GM20000 (cell line): ENCODE data around the gene PLCD3.

ENCODE experiments used
- DNase-seq: peaks from one replicate; pipeline ENCODE4 v3.0.0; 2012; ENCODE audit warnings: low spot score
- TF ChIP-seq, protein P1 (sequence below): IDR thresholded peaks from 2 replicates; pipeline ENCODE4 v1.5.1; 2012; ENCODE audit warnings: mild to moderate bottlenecking, control low read depth; ENCODE audit errors: extremely low read depth, missing control alignments

The PLCD3 gene

DNA sequence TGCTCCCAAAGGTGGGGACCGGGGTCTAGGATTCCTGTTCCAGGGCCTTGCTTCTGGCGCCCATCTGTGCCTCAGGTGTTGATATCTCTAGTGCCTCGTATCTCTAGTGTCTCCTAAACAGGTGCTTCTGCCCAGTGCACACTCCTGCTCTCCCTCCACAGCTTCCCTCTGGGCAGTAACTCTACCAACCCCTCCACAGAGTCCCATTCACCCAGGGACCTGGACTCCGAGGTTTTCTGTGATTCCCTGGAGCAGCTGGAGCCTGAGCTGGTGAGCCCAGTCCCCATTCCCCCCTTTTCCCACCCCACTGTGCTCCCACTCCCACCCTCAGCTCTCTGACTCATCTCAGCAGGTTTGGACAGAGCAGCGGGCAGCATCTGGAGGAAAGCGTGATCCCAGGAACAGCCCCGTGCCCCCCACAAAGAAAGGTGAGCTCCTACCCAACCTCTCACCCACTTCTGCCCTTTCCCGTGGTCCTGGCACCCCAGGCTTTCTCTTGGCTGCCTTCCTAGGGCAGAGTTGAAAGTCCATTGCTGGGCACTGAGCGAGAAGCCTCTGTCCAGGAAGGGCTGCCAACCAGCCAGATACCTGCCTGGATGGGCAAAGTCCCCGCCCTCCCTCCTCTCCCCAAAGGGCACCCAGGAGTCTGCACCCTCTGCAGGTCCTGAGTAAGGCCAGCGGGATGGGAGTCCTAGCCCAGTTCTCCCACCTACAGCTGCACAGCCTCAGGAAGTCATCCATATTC, 5.4 kb upstream of the PLCD3 start:
- TF ChIP-seq, protein P1, sequence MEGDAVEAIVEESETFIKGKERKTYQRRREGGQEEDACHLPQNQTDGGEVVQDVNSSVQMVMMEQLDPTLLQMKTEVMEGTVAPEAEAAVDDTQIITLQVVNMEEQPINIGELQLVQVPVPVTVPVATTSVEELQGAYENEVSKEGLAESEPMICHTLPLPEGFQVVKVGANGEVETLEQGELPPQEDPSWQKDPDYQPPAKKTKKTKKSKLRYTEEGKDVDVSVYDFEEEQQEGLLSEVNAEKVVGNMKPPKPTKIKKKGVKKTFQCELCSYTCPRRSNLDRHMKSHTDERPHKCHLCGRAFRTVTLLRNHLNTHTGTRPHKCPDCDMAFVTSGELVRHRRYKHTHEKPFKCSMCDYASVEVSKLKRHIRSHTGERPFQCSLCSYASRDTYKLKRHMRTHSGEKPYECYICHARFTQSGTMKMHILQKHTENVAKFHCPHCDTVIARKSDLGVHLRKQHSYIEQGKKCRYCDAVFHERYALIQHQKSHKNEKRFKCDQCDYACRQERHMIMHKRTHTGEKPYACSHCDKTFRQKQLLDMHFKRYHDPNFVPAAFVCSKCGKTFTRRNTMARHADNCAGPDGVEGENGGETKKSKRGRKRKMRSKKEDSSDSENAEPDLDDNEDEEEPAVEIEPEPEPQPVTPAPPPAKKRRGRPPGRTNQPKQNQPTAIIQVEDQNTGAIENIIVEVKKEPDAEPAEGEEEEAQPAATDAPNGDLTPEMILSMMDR = no peak

GRCh38 chr17:45136846-45137560, 4.7 kb upstream of the PLCD3 start:
- no peak for DNase-seq

More for the DNA sequence above, 5.4 kb upstream of the PLCD3 start:
- DNase-seq = no peak

DNA sequence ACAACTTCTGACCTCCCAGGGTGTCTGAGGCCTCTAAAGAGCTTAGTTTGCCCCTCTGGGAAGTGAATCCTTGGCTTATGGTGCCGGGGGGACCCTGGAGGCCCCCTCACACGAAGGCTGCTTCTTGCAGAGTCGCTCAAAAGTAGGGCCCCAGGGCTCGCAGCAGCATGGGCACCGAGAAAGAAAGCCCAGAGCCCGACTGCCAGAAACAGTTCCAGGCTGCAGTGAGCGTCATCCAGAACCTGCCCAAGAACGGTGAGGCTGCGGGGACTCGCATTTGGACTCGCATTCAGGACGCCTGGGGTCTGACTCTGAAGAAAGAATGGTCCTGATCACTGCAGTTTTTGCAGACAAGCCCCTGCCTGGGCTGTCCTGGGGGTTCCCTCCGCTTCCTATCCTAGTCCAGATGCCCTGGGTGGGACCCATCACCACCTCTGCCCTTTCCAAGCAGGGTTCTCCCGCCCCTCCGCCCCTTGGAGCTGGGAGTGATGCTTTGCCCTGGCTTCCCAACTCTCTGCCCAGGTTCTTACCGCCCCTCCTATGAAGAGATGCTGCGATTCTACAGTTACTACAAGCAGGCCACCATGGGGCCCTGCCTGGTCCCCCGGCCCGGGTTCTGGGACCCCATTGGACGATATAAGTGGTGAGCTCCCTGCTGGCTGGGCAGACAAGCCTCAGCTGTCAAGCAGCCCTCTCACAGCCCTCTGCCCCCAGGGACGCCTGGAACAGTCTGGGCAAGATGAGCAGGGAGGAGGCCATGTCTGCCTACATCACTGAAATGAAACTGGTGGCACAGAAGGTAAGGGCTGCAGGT, 3.9 kb upstream of the PLCD3 start:
- DNase-seq = no peak
- TF ChIP-seq, protein P1 = no peak

More at GRCh38 chr17:45136846-45137560, 4.7 kb upstream of the PLCD3 start:
- TF ChIP-seq, protein P1 = no peak

DNA sequence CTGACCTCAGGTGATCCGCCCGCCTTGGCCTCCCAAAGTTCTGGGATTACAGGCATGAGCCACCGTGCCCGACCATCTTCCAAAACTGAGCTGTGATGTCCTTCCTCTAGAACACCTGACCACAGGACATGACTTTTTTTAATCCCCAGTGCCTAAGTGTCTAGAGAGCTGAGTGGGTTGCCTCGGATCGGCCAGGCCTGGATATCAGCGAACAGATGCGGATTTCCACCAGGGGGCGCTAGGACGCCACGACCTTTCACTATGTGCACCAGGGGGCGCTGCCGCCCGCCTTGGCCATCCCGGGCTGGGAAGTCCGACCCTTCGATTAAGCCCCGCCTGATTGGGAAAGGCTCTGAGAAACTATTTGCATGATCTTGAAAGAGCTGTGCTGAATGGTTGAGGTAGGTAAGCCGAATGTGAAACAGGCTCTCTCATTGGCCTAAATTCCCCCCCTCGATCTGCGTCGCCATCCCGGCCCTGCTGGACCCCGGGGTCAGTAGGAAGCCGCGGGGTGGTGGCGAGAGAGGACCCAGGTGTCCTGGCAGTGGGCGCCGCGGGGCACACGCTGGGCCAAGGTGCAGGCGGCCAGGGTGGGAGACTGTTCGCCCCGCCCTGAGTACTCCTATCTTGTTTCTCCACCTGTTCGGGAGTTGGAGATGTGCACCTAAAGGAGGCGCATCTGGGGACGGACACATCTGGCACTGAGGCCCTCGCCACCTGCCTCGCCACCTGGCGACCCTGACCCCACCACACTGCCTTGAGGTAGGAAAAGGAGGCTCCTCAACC, 3.1 kb upstream of the PLCD3 start, which contains the start of gene ACBD4:
TSS of gene ACBD4 (plus strand) at position 496 of the 786 bp plus-strand sequence. CDS start 458 bp downstream, outside the sequence.
- peak; percentile 96 for DNase-seq
- TF ChIP-seq, protein P1 = peak; percentile 100

DNA sequence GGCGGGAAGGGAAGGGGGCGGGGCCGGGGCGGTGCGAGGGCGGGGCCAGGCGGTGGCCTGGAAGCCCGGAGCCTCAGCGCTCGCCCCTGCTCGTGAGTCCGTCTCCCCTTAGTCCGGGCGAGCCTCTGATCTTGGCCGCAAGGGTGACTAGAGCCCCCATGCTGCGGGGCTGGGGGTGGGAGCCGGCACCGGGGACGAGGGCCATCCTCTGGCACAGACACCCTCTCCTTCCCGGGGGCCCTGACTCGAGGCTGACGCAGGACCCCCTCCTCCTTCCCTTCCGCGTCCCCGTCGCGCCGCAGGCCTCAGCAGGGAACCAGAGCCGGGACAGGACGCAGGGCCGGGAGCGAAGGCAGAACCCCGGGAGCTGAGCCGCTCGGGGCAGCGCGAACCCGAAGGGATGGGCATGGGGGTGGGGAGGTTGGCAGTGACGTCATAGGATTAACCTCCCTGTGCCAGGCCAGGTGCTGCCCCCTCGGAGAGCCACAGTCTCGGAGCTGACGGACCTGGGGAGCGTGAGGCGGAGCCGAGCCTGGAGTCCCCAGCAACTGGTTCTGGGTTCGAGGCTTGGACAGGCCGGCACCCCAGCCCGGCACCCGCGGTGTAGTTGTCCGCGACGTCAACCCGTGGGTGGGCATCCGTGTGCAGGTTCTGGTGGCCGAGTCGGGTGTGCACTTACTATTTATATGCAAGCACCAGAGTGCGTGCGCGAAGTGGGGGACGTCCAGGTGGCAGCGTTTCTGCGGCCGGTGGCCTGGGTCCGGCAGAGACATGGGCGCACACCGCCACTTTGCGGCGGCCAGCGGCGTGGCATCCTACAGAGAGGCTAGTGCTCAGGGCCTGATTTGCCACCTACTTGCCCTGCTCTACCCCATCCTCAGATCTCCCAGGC, 503 bp upstream of the PLCD3 start:
- TF ChIP-seq, protein P1 = peak; percentile 84

DNA sequence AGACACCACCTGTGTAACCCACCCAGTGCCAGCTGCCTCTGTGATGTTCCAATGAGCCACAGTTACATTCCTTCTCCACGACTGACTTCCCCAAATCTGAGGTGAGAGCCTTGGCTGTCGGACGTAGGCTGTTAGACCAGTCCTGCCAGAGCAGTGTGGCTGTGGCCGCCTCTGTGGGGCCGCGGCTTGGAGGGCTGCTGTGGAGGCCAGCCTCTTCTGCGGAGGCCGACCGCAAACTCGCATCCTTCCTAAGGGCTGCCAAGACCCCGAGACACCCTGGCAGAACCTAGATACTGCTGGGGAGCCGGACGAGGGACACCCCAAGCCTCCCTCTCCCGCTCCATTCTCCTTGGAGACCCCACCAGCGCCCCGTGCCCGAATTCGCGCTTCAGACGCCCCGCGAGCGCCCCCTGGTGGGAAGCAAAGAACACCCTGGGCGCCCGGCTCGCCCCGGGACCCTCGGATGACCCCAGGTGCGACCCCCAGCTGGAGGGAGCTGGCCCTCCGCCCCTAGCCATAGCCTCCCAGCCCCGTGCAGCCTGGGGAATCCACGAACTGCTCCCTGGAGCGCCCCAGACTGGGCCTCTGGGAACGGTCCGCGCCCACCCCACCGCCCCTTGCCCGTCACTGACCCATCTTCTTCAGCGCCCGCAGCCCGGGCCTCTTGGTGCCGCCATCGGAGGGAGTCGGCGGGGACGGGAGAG, 547 bp downstream of the PLCD3 start:
- DNase-seq = peak; percentile 64
- TF ChIP-seq, protein P1 = peak; percentile 43

More for the DNA sequence above, 503 bp upstream of the PLCD3 start:
- peak; percentile 98 for DNase-seq
